Parathyroid adenoma (tissue), 2 donors: ENCODE results near the gene OGFOD2.

ENCODE experiments used
- H2AFZ ChIP-seq: fragments of 300-600 bp; sonication (generic); one replicate; pipeline ENCODE4 v1.7.0; 2017; ENCODE audit warnings: antibody characterized with exemption, mild to moderate bottlenecking
- H3K27ac ChIP-seq: fragments of 300-600 bp; sonication (generic); one replicate; pipeline ENCODE4 v1.7.0; 2017
- H3K27me3 ChIP-seq: fragments of 300-600 bp; sonication (generic); one replicate; pipeline ENCODE4 v1.7.0; 2017; ENCODE audit warnings: low read length; ENCODE audit not compliant: control insufficient read depth, insufficient read depth
- H3K36me3 ChIP-seq: fragments of 300-600 bp; sonication (generic); one replicate; pipeline ENCODE4 v1.7.0; 2017; ENCODE audit warnings: low read length; ENCODE audit not compliant: control insufficient read depth, insufficient read depth
- H3K4me1 ChIP-seq: fragments of 300-600 bp; sonication (generic); one replicate; pipeline ENCODE4 v1.7.0; 2017; ENCODE audit warnings: control low read depth
- H3K4me2 ChIP-seq: fragments of 300-600 bp; sonication (generic); one replicate; pipeline ENCODE4 v1.7.0; 2017; ENCODE audit warnings: low read length
- H3K4me3 ChIP-seq: fragments of 300-600 bp; sonication (generic); one replicate; pipeline ENCODE4 v1.7.0; 2017; ENCODE audit warnings: low read depth, low read length
- H3K79me2 ChIP-seq: fragments of 300-600 bp; sonication (generic); one replicate; pipeline ENCODE4 v1.7.0; 2017; ENCODE audit warnings: control low read depth
- H3K9ac ChIP-seq: fragments of 300-600 bp; sonication (generic); one replicate; pipeline ENCODE4 v1.7.0; 2017; ENCODE audit warnings: mild to moderate bottlenecking
- H3K9me3 ChIP-seq: fragments of 300-600 bp; sonication (generic); one replicate; pipeline ENCODE4 v1.7.0; 2017; ENCODE audit warnings: low read length; ENCODE audit not compliant: control insufficient read depth
- CTCF ChIP-seq: fragments of 300-600 bp; sonication (generic); IDR thresholded peaks from one replicate; pipeline ENCODE4 v1.7.0; 2017; ENCODE audit warnings: antibody characterized with exemption, mild to moderate bottlenecking
- donor health status: primary hyperparathyroidism.

The OGFOD2 gene

DNA sequence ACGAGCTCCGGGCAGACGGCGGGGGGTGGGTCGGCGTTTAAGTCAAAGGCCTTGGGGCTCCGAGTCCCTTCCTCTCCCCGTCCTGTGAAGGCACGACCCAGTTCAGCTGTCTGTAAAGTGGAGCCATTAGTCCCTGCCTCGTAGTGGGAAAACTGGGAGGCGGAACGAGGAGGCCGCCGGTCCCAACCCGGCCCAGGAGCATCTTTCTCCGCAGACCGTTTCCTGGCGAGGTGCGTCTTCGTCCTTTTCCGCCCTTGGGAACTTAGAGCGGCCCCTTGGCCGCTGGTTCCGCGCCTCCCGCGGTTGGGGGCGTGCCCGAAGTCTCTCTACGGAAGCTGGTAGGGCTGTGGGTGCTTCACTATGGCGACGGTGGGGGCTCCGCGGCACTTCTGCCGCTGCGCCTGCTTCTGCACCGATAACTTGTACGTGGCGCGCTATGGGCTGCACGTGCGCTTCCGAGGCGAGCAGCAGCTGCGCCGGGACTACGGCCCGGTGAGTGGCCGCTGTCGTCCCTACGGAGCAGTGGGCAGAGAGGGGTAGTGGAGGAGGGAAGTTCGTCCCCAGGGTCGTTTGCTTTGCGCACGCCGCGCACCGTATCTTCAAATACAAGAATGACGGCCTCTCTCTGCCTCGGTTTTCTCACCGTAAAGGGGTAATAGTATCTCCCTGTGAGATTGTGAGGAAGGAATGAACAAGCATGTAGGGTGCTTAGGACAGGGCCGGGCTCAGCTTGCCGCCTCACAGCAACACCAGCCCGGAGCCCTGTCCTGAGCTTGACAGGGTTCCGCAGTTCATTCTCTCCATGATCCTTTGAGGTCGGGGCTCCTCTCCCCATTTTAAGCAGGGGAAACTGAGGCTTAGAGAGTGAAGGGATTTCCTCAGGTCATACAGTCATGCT, at the start of gene OGFOD2:
Gene OGFOD2, plus strand, starts transcription at position 353 of the 898 bp plus-strand sequence. Its CDS starts 8 bp downstream, at position 361.
- peaks cover 13% of the 10 kb centered on the region for H3K4me1 ChIP-seq
- H3K27ac ChIP-seq = peak within 1 kb of the TSS; percentile 96
- H3K36me3 ChIP-seq = no peaks in the 10 kb centered on the region
- no peak for TF ChIP-seq CTCF
- peak within 1 kb of the TSS; percentile 100 for H3K4me2 ChIP-seq
- H3K4me3 ChIP-seq = peak within 1 kb of the TSS; percentile 100
- H2AFZ ChIP-seq = peak within 1 kb of the TSS; percentile 98
- peaks cover 12% of the 10 kb centered on the region for H3K79me2 ChIP-seq
- no peaks in the 10 kb centered on the region for H3K27me3 ChIP-seq
- H3K9ac ChIP-seq = peak within 1 kb of the TSS; percentile 77
- H3K9me3 ChIP-seq = no peaks in the 10 kb centered on the region

DNA sequence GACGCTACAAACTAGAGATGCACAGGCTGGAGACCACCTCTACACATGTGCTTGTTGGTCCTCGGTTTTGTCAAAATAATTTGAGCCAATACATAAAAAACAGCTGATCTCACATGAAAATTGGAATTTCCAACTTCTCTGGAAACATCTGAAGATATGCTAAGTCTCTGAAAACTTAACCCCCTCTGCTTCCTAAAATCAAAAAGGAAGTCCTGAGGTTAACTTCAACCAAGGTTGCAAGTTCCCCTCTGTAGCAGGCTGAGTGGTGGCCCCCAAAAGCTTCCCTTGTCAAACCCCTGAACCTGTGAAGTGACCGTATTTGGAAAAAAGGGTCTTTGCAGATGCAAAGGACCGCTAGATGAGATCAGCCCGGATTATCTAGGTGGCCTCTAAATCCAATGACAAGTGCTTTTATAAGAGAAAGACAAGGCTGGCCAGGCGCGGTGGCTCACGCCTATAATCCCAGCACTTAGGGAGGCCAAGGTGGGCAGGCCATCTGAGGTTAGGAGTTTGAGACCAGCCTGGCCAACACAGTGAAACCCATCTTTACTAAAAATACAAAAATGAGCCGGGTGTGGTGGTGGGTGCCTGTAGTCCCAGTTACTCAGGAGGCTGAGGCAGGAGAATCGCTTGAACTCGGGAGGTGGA, 47.2 kb upstream of the OGFOD2 start:
- Histone ChIP-seq H3K9ac (no peak overlapping the region), H3K27me3 (no peaks in the 10 kb centered on the region), H3K36me3 (no peaks in the 10 kb centered on the region), H3K4me1 (no peaks in the 10 kb centered on the region), H3K79me2 (no peaks in the 10 kb centered on the region), H3K9me3 (no peaks in the 10 kb centered on the region), H3K27ac (no peak overlapping the region), H3K4me3 (no peak overlapping the region), H2AFZ (no peak overlapping the region), H3K4me2 (no peak overlapping the region)
- TF ChIP-seq CTCF = no peak

- H3K36me3 ChIP-seq = no peaks in the 10 kb centered on the region
- no peaks in the 10 kb centered on the region for H3K79me2 ChIP-seq
- H2AFZ ChIP-seq = no peak overlapping the region
- H3K27ac ChIP-seq = no peak overlapping the region
- no peaks in the 10 kb centered on the region for H3K9me3 ChIP-seq
- H3K4me1 ChIP-seq = no peaks in the 10 kb centered on the region
- TF ChIP-seq CTCF = no peak
- H3K9ac ChIP-seq = no peak overlapping the region
- no peak overlapping the region for H3K4me2 ChIP-seq
- no peak overlapping the region for H3K4me3 ChIP-seq
- H3K27me3 ChIP-seq = no peaks in the 10 kb centered on the region
Measured at GRCh38 chr12:122928404-122929147, 46.5 kb upstream of the OGFOD2 start.

DNA sequence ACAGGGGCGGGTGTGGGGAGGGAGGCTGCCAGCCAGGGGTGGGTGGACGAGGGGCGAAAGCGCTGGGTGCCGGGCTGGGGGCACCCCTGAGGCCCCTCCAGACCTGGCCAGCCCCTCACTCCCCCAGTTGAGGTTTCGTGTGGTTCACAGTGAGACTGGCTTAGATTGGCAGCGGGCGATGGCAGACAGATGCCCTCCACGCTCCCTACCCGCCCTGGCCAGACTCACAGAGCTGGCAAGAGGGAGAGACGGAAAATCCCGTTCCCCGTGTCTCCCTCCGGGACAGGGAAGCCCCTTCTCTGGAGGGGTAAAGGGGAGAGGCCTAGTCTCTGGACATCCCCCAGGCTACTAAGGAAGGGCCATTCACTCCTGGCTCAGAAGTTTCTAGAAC, 45.9 kb upstream of the OGFOD2 start:
- no peaks in the 10 kb centered on the region for H3K79me2 ChIP-seq
- TF ChIP-seq CTCF = no peak
- no peaks in the 10 kb centered on the region for H3K4me1 ChIP-seq
- no peak overlapping the region for H3K9ac ChIP-seq
- H3K4me3 ChIP-seq = no peak overlapping the region
- H3K36me3 ChIP-seq = no peaks in the 10 kb centered on the region
- H3K9me3 ChIP-seq = no peaks in the 10 kb centered on the region
- no peak overlapping the region for H3K27ac ChIP-seq
- H3K27me3 ChIP-seq = no peaks in the 10 kb centered on the region
- H2AFZ ChIP-seq = no peak overlapping the region
- H3K4me2 ChIP-seq = no peak overlapping the region
